Tibial artery (tissue), 4 donors: ENCODE results near the gene TLE3.

Experiments used
- DNase-seq, 2 donors: peaks; one replicate each; pipeline ENCODE4 v3.0.0-alpha.2; 2019
- H3K27ac ChIP-seq, 2 donors: fragments of 200-600 bp; sonication (generic) in 1 of 2; 1 replicate in 1 of 2; 2 replicates in 1 of 2; pipeline ENCODE4 v1.5.1; 2018 to 2019; ENCODE audit warnings: mild to moderate bottlenecking in 1 of 2
- H3K27me3 ChIP-seq, 2 donors: fragments of 200-600 bp; sonication (generic) in 1 of 2; one replicate each; pipeline versions ENCODE4 v1.5.1 to v1.6.0; 2016 to 2019
- H3K36me3 ChIP-seq, 3 donors: fragments of 200-600 bp; sonication (generic) in 2 of 3; one replicate each; pipeline ENCODE4 v1.5.1; 2016 to 2019; ENCODE audit warnings: mild to moderate bottlenecking in 2 of 3
- H3K4me1 ChIP-seq, 4 donors: fragments of 200-600 bp; sonication (generic) in 2 of 4; 1 replicate in 3 of 4; 2 replicates in 1 of 4; pipeline ENCODE4 v1.5.1; 2016 to 2019
- H3K4me3 ChIP-seq, 2 donors: fragments of 200-600 bp; sonication (generic) in 1 of 2; 1 replicate in 1 of 2; 2 replicates in 1 of 2; pipeline ENCODE4 v1.5.1; 2018 to 2019; ENCODE audit warnings: mild to moderate bottlenecking in 2 of 2
- H3K9me3 ChIP-seq, 3 donors: fragments of 200-600 bp; sonication (generic) in 1 of 3; one replicate each; pipeline ENCODE4 v1.5.1; 2016 to 2019
- CTCF ChIP-seq, 2 experiments: fragments of 200-600 bp in 1 of 2; fragments of 450-650 bp in 1 of 2; IDR thresholded peaks; one replicate each; pipeline ENCODE4 v1.5.1; 2017 to 2019; ENCODE audit warnings: antibody characterized with exemption in 2 of 2, mild to moderate bottlenecking in 1 of 2, moderate library complexity in 1 of 2
- intact Hi-C: fragments of 100-400 bp; cut with DNase I; formaldehyde crosslinking; loops from one replicate; pipeline ENCODE4 v1.15.0; 2023; ENCODE audit warnings: low total_unique reads

Gene TLE3

GRCh38 chr15:70031261-70031660 lies 66.5 kb downstream of the TLE3 start:
- Histone ChIP-seq H3K27me3 (peaks cover 0 to 4% of the 10 kb centered on the region in 2 donors), H3K4me3 (no peak overlapping the region), H3K27ac (no peak overlapping the region), H3K36me3 (no peaks in the 10 kb centered on the region), H3K9me3 (no peaks in the 10 kb centered on the region), H3K4me1 (no peaks in the 10 kb centered on the region)
- DNase-seq: peak in 1 of 2 donors; percentile 38
- intact Hi-C loops: no loop called here
- no peak for TF ChIP-seq CTCF (IDR thresholded peaks at IDR 0.05)

DNA sequence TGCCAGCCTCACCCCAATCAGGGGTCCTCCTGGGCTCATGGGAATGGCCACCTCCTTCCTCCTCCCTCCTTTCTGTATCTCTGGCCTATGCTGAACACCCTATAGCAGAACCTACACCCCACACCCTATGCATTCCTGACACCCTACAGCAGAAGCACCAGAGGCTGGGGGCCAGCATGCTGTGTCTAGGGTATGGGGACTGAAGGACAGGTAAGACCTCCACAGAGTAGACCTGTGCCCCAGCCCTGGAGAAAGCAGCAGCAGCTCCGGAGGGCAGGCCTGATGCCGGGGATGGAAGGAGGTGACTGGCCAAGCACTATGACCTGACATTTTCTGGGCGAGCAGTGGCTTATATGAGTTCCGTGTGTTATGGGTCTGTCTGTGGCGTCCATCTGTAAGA lies 66.9 kb downstream of the TLE3 start:
- Histone ChIP-seq H3K27ac (no peak overlapping the region), H3K4me3 (no peak overlapping the region), H3K36me3 (no peaks in the 10 kb centered on the region), H3K9me3 (no peaks in the 10 kb centered on the region), H3K27me3 (peaks cover 0 to 4% of the 10 kb centered on the region in 2 donors), H3K4me1 (peaks cover 0 to 3% (median under 1%) of the 10 kb centered on the region in 4 donors)
- TF ChIP-seq CTCF (IDR thresholded peaks at IDR 0.05): no peak
- intact Hi-C loops: no loop called here
- peak in 1 of 2 donors; percentile 46 for DNase-seq

- Histone ChIP-seq H3K9me3 (no peaks in the 10 kb centered on the region), H3K4me1 (peaks cover 0 to 19% (median 15%) of the 10 kb centered on the region in 4 donors), H3K4me3 (no peak overlapping the region), H3K36me3 (no peaks in the 10 kb centered on the region), H3K27me3 (peaks cover 0 to 4% of the 10 kb centered on the region in 2 donors), H3K27ac (no peak overlapping the region)
- intact Hi-C loops: no loop called here
- peak in 1 of 2 donors; percentile 60 for DNase-seq
- no peak for TF ChIP-seq CTCF (IDR thresholded peaks at IDR 0.05)
These were observed 68.4 kb downstream of the TLE3 start for GRCh38 chr15:70029297-70029701.

DNA sequence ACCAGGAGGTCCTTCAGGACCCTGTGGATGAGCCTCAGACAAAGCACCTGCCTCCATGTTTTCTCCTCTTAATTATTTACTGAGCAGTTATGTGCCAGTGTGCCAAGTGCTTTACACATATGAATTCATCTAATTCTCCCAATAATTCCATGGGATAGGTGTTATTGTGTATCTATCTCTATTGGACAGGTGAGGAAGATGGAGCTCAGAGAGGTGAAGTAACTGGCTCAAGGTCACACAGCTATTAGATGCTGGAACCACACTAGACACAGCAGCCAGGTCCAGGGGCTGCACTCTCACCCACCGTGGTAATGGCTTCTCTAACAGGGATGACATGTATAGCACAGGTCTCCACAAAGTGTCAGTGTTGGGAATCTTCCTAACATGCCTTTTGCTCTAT lies 70.2 kb downstream of the TLE3 start:
- Histone ChIP-seq H3K4me3 (no peak overlapping the region), H3K4me1 (peaks cover 0 to 37% (median 32%) of the 10 kb centered on the region in 4 donors), H3K36me3 (no peaks in the 10 kb centered on the region), H3K9me3 (no peaks in the 10 kb centered on the region), H3K27me3 (no peaks in the 10 kb centered on the region), H3K27ac (no peak overlapping the region)
- TF ChIP-seq CTCF (IDR thresholded peaks at IDR 0.05): no peak
- DNase-seq: no peak
- intact Hi-C loops: no loop called here

- no peak overlapping the region for H3K27ac ChIP-seq
- no peak overlapping the region for H3K4me3 ChIP-seq
- H3K27me3 ChIP-seq: no peaks in the 10 kb centered on the region
- no peak for TF ChIP-seq CTCF (IDR thresholded peaks at IDR 0.05)
- H3K9me3 ChIP-seq: no peaks in the 10 kb centered on the region
- no peaks in the 10 kb centered on the region for H3K36me3 ChIP-seq
- H3K4me1 ChIP-seq: peaks cover 0 to 38% (median 34%) of the 10 kb centered on the region in 4 donors
- peak in 1 of 2 donors; percentile 34 for DNase-seq
- intact Hi-C loops: no loop called here
These were observed 70.7 kb downstream of the TLE3 start for GRCh38 chr15:70026991-70027390.
